ENCODE results near the gene ZNF644. TPM values are rescaled to one million over a fixed set of nuclear protein-coding genes. Genes with fewer than 3 reads are reported as not detected.

ZNF644 gene
- total RNA-seq, 1 experiment from 2014 or later = 55.9 TPM

- ChIA-PET CTCF (no interaction called here), POLR2A (no interaction called here), RAD21 (ENCODE audit: low non-redundant PET in 1 of 2, low total read pairs in 2 of 2, uncharacterized antibody in 2 of 2, unreplicated experiment in 2 of 2) (no interaction called here)
- Histone ChIP-seq H3K9ac (ENCODE audit: low read length) (no peak overlapping the region), H3K36me3 (ENCODE audit: control insufficient read depth in 1 of 2, insufficient read depth in 2 of 2, low read length in 2 of 2) (peaks cover 0 to 6% of the 10 kb centered on the region in 2 experiments; a peak in 1 of 4 replicates), H3K9me3 (ENCODE audit: control insufficient read depth in 1 of 2, insufficient read depth in 1 of 2, low read depth in 1 of 2, low read length in 2 of 2) (no peaks in the 10 kb centered on the region; a peak in 1 of 4 replicates), H2AFZ (ENCODE audit: low read depth, low read length, poor library complexity, severe bottlenecking) (no peak overlapping the region), H3K4me2 (ENCODE audit: low read length) (no peak overlapping the region), H3K79me2 (ENCODE audit: insufficient read depth, low read length) (peaks cover 90% of the 10 kb centered on the region), H3K27ac (ENCODE audit: low read depth, low read length) (no peak overlapping the region), H3K4me3 (replicated peaks in 1 of 2; ENCODE audit: low read depth in 1 of 2, low read length in 2 of 2) (no peak overlapping the region), H4K20me1 (ENCODE audit: insufficient read depth) (peaks cover 31% of the 10 kb centered on the region; the same call in 1 of the 2 replicates), H3K9me2 (ENCODE audit: insufficient read depth) (no peaks in the 10 kb centered on the region), H3K27me3 (ENCODE audit: insufficient read depth, low read length) (no peaks in the 10 kb centered on the region), H3K4me1 (ENCODE audit: control insufficient read depth in 1 of 2, insufficient read depth in 2 of 2, low read length in 2 of 2) (no peaks in the 10 kb centered on the region)
- ATAC-seq = no peak
- intact Hi-C loops (cut with micrococcal nuclease) = no loop called here
- TF ChIP-seq ZBTB33 (IDR thresholded peaks at IDR 0.05; ENCODE audit: extremely low read depth, insufficient replicate concordance, low read length) (no peak), SP1 (IDR thresholded peaks at IDR 0.05; ENCODE audit: low read depth) (no peak), EZH2 (IDR thresholded peaks at IDR 0.05) (no peak), ZFX (IDR thresholded peaks at IDR 0.05) (no peak), CEBPB (IDR thresholded peaks at IDR 0.05; ENCODE audit: low read depth) (no peak), FOSL1 (IDR thresholded peaks at IDR 0.05; ENCODE audit: low read depth) (no peak), SIN3A (IDR thresholded peaks at IDR 0.05; ENCODE audit: low read depth) (no peak), POLR2A (IDR thresholded peaks at IDR 0.05; ENCODE audit: borderline replicate concordance, extremely low read depth, insufficient read depth, insufficient read length) (no peak), CBX3 (IDR thresholded peaks at IDR 0.05; ENCODE audit: low read depth) (no peak), EZH2phosphoT487 (IDR thresholded peaks at IDR 0.05; ENCODE audit: borderline replicate concordance) (no peak), TCF7L2 (IDR thresholded peaks at IDR 0.05; ENCODE audit: borderline replicate concordance, extremely low read depth, insufficient read depth, insufficient read length) (no peak), ZNF274 (IDR thresholded peaks at IDR 0.05; ENCODE audit: low read depth, low read length) (no peak), ATF3 (IDR thresholded peaks at IDR 0.05) (no peak), SRF (IDR thresholded peaks at IDR 0.05; ENCODE audit: low read depth) (no peak), YY1 (IDR thresholded peaks at IDR 0.05; ENCODE audit: extremely low read depth, insufficient replicate concordance, low read depth, low read length) (no peak), JUND (IDR thresholded peaks at IDR 0.05) (no peak), POLR2AphosphoS5 (IDR thresholded peaks at IDR 0.05; ENCODE audit: low read depth, low read length) (no peak)
- TF ChIP-seq, protein P1, sequence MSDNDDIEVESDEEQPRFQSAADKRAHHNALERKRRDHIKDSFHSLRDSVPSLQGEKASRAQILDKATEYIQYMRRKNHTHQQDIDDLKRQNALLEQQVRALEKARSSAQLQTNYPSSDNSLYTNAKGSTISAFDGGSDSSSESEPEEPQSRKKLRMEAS (IDR thresholded peaks at IDR 0.05) = no peak
- TF ChIP-seq, protein P2, sequence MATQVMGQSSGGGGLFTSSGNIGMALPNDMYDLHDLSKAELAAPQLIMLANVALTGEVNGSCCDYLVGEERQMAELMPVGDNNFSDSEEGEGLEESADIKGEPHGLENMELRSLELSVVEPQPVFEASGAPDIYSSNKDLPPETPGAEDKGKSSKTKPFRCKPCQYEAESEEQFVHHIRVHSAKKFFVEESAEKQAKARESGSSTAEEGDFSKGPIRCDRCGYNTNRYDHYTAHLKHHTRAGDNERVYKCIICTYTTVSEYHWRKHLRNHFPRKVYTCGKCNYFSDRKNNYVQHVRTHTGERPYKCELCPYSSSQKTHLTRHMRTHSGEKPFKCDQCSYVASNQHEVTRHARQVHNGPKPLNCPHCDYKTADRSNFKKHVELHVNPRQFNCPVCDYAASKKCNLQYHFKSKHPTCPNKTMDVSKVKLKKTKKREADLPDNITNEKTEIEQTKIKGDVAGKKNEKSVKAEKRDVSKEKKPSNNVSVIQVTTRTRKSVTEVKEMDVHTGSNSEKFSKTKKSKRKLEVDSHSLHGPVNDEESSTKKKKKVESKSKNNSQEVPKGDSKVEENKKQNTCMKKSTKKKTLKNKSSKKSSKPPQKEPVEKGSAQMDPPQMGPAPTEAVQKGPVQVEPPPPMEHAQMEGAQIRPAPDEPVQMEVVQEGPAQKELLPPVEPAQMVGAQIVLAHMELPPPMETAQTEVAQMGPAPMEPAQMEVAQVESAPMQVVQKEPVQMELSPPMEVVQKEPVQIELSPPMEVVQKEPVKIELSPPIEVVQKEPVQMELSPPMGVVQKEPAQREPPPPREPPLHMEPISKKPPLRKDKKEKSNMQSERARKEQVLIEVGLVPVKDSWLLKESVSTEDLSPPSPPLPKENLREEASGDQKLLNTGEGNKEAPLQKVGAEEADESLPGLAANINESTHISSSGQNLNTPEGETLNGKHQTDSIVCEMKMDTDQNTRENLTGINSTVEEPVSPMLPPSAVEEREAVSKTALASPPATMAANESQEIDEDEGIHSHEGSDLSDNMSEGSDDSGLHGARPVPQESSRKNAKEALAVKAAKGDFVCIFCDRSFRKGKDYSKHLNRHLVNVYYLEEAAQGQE (IDR thresholded peaks at IDR 0.05; ENCODE audit: low read depth) = no peak
- no TSS peak for BruUV-seq (replicated peaks)
- DNase-seq (ENCODE audit: low read depth, low spot score) = no peak
These were observed 101.9 kb downstream of the ZNF644 start for GRCh38 chr1:90919900-90920299.
